Measurements from ENCODE around the gene UVSSA.
"Not testable (repeated sequence)": the region's sequence is repeated elsewhere in the genome, so short reads cannot be mapped to it uniquely, and the experiment has no call there.

The UVSSA gene

DNA sequence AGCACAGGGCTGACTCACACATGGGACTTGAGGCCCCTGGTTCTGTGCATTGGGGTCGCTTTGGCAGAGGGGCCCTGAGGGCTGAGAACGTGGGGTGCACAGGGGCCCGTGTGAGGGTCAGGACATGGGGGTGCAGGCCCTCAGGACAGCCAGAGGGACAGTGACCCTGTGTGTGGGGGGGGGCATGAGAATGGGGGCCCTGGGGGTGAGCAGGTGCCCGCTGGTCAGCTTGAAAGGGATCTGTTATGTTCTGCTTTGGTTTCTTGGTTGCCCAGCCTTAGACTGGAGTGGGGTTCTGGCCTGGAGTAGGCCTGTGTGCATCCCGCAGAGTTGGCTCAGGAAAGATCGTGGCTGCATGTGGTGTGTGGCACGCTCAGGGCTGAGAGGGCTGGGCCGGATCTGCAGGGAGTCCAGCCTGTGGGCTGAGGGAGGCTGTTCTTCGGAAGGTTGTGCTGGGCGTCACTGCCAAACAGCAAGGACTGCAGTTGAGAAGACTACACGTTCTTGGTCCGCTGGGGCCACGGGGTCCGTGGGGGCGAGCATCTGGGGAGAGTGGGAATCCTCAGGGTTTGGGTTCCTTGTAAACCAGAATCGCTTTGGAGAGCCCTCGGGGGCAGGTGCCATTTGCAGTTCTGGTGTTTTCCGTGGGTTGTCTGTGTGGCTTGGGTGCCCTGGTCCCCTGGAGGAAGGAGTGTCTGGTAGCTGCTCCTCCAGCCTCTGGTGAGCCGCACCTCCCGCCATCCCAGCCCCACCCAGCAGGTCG, 15.2 kb upstream of the UVSSA start:
- DNase-seq = no peak

DNA sequence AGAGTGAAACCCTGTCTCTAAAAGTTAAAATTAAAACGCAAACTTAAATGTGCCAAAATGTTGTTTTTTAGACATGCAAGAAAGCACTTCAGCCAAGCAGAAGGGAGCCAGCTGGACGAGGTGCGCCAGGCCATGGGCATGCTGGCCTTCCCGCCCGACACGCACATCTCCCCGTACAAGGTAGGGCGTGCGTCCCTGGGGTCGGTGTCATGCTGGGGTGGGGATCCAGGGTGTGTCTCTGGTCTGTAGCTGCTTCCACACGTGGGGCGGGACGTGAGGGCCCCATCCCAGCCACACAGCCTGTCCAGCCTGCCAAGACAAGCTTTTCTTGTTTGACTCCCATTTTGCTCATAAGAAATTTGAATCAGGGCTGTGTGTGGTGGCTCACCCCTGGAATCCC, 14.3 kb upstream of the UVSSA start:
- no peak for DNase-seq

DNA sequence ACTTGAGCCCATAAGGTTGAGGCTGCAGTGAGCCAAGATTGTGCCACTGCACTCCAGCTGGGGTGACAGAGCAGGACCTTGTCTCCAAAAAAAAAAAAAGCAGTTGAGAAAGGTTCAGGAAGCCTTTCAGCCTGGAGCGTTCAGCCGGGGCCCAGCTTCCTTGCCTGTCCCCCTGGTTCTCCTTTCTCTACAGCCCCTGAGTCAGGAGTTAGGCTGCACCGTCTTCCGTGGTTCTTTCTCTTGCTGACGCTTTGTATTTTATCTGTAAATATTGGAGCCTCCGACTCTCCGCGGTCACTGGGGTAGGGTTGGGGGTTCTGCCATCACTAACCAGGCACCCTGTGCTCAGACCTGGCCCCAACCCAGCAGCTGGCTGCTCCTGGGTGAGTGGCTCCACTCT, 13.8 kb upstream of the UVSSA start:
- DNase-seq = no peak

DNA sequence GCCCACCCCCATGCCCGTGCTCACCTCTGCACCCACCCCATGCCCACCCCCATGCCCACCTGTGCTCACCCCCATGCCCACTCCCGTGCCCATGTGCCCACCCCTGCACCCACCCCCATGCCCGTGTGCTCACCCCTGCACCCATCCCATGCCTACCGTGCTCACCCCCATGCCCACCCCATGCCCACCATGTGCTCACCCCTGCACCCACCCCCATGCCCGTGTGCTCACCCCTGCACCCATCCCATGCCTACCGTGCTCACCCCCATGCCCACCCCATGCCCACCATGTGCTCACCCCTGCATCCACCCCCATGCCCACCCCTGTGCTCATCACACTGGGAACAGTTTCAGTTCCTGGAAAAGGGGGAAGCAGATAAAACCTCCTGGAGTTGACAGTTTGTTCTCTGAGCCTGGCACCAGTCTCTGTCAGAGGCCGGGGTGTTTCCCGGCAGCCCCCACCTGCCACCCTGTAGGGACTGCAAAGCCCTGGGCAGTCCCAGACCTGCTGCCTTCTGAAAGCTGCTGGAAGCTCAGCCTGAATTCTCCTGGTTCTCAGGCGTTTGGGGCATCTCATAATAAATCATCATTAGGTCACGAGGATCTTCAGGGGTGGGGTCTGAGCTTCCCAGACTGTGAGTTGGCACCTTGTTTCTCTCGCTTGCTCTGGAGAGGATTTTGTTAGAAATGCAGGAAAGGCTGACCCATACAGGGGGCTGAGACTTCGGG, 13.0 kb upstream of the UVSSA start:
- not testable (repeated sequence) for DNase-seq

DNA sequence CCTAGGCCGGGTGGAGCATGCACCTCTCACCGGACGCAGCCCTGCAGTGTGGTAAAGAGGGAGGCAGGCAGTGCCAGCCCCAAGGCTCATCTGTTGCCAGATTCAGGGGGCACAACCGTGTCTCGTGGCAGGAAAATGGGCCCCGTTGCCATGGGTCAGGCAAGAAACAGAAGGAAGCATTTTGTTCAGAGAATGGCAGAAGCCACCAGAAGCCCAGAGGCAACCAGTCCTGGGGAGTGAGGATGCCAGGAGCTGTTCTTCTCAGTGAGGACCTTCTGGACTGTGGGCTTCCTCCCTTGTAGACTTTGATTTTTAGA, 12.5 kb upstream of the UVSSA start:
- no peak for DNase-seq

DNA sequence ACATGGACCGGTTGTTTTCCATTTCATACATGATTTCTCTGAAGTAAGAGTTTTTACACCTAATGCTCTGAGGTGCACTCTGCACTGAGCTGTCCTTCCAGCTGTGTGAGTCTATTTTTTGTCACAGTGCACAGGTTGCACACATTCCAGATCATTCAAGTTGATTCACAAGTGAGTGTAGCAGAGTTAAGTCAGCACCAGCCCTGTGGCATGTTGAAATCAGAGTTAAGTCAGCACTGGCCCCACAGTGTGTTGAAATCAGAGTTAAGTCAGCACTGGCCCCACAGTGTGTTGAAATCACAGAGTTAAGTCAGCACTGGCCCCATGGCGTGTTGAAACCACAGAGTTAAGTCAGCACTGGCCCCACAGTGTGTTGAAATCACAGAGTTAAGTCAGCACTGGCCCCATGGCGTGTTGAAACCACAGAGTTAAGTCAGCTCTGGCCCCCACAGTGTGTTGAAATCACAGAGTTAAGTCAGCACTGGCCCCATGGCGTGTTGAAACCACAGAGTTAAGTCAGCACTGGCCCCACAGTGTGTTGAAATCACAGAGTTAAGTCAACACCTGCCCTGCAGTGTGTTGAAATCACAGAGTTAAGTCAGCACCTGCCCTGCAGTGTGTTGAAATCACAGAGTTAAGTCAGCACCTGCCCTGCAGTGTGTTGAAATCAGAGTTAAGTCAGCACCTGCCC, 11.7 kb upstream of the UVSSA start:
- DNase-seq = not testable (repeated sequence)

DNA sequence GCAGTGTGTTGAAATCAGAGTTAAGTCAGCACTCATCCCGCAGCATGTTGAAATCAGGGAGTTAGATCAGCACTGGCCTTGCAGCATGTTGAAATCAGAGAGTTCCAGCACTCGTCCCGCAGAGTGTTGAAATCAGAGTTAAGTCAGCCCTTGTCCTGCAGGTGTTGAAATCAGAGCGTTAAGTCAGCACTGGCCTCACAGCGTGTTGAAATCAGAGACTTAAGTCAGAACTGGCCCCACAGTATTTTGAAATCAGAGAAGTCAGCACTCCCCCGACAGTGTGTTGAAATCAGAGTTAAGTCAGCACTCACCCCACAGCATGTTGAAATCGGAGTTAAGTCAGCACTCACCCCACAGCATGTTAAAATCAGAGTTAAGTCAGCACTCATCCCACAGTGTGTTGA, 10.9 kb upstream of the UVSSA start:
- DNase-seq = no peak

DNA sequence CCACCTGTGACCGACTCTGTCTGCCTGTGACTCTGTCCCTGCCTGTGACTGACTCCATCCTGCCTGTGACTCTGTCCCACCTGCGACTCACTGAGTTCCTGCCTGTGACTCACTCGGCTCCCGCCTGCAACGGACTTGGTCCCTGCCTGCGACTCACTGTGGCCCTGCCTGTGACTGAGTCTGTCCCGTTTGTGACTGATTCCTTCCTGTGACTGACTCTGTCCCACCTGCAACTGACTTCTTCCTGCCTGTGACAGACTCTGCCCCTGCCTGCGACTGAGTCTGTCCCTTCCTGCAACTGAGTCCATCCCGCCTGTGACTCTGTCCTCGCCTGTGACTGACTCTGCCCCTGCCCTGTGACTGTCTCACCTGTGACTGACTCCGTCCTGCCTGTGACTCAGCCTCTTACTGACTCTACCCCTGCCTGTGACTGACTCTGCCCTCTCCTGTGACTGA, 9.6 kb upstream of the UVSSA start:
- no peak for DNase-seq

DNA sequence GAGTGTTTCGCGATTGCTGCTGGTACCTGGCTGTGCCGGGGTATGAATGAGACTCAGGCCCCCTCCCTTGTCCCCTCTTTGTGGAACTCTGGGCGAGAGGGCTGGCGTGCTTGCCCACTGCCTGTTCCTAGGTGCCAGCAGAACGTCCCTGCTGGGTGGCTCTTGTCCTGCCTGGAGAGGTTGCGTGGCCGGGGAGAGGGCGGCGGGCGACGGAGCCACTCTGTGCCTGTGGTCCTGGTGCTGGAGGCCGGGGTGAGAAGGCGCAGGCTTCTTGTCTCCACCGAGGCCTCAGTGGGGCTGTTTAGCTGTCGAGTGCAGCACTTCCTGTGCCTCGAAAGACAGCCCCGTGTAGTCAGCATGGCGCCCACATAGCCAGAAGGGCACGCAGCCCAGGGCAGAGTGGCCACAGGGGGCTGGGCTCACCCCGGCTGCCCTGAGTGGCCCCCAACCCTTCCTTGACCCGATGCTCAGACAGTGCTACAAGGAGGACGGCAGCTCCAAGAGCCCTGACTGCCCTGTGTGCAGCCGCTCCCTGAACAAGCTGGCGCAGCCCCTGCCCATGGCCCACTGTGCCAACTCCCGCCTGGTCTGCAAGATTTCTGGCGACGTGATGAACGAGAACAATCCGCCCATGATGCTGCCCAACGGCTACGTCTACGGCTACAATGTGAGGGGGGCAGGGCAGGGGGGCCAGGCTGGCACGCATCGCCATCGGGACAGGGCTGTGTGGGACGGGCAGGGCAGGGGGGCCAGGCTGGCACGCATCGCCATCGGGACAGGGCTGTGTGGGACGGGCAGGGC, 8.9 kb upstream of the UVSSA start:
- no peak for DNase-seq

DNA sequence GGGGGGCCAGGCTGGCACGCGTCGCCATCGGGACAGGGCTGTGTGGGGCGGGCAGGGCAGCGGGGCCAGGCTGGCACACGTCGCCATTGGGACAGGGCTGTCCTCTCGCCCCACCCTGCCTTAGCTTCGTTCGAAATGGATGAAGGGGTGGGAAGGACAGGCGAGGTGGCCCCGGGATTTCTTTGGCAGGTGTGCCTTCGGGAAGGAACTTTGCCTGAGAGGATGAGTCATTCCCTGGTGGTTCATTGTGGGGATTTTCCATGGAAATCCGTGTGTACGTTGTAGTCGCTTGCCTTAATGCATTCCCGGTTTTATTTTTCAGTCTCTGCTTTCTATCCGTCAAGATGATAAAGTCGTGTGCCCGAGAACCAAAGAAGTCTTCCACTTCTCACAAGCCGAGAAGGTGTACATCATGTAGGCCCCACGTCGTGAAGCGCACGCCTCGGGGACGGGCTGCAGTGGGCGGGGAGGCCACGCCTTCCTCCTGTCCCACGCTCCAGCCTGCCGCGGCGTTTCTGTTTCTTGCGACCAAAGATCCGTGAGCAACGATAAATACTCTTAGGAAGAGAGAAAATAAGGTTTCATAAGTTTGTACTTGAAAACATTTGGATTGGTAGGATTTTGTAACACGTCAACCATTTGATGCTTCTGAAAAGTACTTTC, 8.1 kb upstream of the UVSSA start:
- DNase-seq = no peak

DNA sequence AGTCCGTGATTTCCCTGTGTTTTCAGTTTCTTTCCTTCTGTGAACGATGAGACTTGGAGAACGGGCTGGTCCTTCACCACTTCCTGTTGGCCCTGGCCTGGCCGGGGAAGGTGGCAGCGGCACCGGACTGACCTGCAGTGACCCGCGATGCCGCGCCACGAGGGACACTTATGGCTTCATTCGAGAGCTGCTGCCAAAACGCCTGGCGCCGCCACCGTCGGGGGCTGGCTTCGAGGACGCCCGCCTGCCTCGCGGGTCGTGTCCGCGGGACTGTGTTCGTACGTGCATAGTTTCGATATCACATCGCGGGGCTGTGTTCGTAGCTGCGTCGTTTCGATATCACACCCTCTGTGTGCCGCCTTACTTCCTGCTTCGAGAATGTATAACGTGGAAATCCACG, 7.5 kb upstream of the UVSSA start:
- DNase-seq = no peak

DNA sequence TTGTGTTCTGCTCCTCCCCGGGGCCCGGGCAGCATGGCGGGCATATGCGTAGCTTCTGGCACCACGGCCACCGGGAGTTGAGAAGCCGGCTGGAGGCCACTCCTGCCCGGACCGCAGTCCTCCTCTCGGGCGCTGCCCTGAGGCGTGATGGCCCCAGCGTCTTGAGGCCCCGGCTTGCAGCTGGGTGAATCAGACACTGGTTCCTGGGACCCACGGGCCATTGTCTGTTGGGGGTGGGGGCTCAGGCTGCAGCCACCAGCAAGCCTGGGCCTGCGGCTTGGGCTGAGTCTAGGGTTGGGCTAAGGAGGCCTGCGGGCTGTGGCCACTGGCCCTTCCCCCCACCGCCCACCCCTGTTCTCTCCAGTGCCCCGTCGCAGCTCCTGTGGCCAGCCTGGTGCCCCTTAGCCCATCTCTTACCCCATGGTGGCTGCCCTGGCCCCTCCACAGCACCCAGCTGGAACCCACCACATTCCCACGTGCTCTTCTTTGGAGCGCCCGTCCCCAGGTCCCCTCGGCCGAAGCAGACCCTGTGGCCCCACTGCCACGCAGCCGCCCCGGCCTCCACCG, 6.7 kb upstream of the UVSSA start:
- DNase-seq = no peak

DNA sequence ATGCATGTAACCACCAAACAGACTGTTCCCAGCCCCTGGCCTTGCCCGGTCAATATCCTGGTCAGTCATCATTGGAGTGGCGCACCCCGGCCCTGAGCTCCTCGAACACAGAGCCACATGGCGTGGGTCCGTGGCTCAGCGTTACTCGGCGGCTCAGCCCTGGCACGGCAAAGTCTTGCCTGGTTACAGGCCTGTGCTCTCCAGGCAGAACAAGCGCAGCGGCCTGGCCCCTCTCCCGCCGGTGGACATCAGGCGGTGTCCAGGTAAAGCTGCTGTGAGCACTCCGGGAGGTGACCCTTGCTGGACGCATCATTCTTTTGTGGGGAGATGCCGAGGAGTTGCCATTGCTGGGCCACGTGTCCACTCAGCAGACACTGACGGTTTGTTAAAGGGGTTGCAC, 6.1 kb upstream of the UVSSA start:
- no peak for DNase-seq

DNA sequence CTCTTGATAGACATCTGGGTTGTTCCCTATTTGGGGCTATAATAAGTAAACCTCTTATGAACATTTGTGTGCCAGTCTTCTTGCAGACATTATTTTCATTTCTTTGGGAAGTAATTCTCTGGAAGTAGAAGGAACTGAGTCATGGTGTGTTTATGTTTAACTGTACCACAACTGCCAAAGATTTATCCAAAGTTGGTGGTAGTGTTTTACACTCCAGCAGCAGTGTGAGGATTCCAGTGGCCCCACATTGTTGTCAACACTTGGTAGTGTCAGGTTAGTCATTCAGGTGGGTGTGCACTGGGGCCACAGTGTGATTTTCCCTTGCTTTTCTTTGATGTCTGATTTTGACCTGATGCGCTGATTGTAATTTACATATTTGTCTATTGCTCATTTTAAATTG, 5.0 kb upstream of the UVSSA start:
- no peak for DNase-seq

DNA sequence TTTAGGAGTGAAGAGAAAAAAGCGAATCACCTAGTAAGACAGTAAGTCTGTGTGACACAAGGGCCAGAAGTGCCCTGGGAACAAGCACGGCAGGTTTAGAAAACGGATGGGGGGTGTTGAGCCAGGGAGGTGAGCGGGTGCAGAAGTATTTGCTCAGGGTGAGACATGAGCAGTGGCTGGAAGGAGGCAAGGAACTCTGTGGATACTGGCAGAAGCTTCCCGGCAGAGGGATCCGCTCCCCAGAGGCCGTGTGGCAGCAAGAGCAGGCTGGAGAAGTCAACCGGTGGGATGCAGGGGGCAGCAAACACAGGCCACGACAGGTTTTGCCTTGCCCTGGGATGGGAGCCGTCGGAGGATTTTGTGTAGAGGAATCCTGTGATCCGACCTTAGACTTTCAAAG, 2.3 kb upstream of the UVSSA start:
- no peak for DNase-seq

DNA sequence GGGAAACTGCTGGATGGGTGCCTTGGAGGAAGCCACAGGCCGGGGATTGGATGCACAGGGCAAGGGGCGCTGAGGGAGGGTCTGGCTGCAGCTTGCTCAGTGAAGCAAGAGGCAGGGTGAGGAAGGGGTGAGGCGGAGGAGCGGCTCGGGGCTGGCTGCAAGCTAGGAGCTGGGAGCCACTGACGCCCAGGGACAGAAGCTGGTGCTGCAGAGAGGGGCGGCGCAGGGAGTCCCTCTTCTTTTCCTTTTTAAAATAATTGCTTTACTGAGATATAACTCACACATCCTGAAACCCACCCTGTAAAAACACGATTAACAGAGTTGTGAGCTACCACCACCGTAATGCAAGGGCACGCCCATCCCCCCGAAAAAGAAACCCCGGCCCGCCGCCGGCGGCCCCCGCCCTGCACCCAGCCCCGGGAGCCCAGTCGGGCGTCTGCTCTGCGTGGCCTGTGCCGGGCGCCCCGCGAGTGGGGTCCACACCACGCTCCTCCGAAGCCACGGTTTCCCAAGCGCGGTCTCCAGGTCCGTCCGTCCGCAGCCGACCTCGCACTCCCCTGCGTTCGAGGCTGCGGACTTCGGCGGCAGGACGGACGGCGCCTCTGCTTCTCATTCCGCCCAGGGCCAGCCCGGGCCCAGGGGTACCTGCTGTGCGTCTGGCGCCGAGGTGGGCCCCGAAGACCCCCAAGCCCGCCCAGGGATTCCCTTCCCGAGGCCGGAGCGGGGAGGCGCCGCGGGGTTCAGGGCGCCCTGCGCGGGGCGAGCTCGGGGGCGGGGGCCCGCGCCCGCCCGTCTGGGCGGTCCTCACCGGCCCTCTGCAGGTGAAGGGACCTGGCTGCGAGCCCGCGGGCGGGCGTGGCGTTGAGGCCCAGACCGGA, 866 bp upstream of the UVSSA start:
- peak; percentile 78 for DNase-seq

DNA sequence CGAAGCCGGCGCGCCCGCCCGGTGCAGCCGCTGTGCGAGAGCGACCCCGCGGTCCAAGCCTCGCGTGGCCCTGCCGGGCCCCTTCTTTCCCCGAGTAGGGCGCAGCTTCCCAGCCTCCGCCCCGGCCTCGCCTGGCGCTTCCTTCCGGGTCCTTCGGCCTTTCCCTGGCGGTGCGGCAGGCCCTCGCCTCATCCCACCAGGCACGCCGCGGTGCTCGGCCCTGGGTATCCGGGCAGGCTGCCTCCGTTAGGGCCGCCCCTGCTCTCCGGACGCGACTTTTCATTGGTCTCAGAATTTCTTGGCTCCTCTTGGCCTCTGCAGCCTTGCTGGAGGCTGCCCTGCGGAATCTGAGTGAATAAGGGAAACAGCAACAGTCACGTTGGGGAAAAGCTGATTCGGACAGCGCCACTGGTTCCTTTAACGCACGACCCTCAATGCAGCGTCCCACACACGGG, 429 bp downstream of the UVSSA start:
- DNase-seq = peak; percentile 91

DNA sequence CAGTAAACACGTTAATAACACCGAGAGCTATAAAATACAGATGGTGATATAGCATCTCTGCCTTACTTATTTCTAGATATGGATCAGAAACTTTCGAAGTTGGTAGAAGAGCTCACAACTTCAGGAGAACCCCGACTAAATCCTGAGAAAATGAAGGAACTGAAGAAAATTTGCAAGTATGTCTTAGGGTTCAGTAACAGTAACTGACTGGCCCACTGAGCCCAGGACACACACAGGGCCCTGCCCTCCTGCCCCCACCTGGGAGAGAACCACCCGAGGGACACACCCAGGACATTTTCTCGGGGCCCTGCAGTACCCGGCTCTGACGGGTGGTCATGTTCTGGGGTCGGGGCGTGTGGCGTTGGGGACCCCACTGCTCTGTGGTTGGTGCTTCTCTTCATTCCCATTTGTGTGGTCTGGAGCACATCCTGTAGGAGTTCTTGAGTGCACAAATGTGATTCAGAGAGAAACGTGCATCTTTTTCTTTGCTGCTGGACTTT, 1.1 kb downstream of the UVSSA start:
- no peak for DNase-seq

DNA sequence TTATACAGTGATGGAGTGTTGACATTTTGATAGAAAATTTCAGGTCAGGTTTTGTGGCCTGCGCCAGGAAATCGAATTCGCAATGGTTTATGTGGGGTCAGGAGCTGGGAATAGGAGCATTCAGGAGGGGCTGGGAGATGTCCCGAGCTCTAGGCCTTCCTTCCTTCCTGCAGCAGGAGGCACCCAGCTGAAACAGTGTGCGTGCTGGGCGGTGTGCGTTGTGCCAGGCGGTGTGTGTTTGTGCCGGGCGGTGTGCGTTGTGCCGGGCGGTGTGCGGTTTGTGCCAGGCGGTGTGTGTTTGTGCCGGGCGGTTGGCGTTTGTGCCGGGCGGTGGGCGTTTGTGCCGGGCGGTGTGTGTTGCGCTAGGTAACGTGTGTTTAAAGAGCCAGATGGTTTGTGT, 1.7 kb downstream of the UVSSA start:
- no peak for DNase-seq

DNA sequence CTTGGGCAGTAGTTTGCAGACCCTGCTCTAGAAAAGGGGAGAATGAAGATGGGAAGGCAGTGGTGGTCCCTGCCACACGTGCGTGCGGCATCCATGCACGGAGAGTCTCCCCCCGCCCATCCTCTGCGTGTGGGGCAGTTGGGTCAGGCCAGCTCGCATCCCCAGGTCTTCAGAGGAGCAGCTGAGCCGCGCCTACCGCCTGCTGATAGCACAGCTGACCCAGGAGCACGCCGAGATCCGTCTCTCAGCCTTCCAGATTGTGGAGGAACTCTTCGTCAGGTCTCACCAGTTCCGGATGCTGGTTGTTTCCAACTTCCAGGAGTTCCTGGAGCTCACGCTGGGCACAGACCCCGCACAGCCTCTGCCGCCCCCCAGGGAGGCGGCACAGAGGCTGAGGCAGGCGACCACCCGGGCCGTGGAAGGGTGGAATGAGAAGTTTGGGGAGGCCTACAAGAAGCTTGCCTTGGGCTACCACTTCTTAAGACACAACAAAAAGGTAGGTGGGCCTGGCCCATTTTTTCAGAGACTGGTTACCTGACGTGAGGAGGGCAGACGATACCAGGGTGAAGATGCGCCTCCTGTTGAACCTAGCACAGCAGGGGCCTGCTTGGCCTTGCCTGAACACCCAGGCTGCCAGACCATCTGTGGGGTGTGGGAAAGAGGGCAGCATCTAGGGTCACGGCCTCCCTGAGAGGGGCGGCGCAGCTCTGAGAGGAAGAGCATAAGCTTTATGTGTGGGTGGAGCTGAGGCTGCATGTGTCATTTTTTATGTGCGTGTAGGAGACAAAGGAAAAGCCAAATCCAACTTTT, 2.6 kb downstream of the UVSSA start:
- DNase-seq = no peak

All from right hindlimb (tissue), 1 donor.